Neural crest cell (in vitro differentiated cells): ENCODE data around the gene EHD4. TPM values are rescaled to one million over a fixed set of nuclear protein-coding genes. Genes with fewer than 3 reads are reported as not detected.

Experiments used
- DNase-seq: peaks from one replicate; pipeline ENCODE4 v3.0.0; 2021; ENCODE audit warnings: low read depth, mixed read lengths, low spot score
- H3K27ac Mint-ChIP-seq: one replicate; pipeline ENCODE4 v1.8.0; 2021; ENCODE audit warnings: mild to moderate bottlenecking, mixed read lengths; ENCODE audit not compliant: unreplicated experiment
- H3K27me3 Mint-ChIP-seq: 2 replicates; pipeline ENCODE4 v1.8.0; 2021; ENCODE audit warnings: low read depth, mild to moderate bottlenecking, mixed read lengths
- H3K36me3 Mint-ChIP-seq: 2 replicates; pipeline ENCODE4 v1.8.0; 2021; ENCODE audit warnings: low read depth, mild to moderate bottlenecking, mixed read lengths
- H3K4me1 Mint-ChIP-seq: 2 replicates; pipeline ENCODE4 v1.8.0; 2021; ENCODE audit warnings: mixed read lengths
- H3K4me3 Mint-ChIP-seq: one replicate; pipeline ENCODE4 v1.8.0; 2021; ENCODE audit warnings: mild to moderate bottlenecking, mixed read lengths
- H3K9me3 Mint-ChIP-seq: 2 replicates; pipeline ENCODE4 v1.8.0; 2021; ENCODE audit warnings: mixed read lengths
- total RNA-seq: library from RNA; stranded (reverse); gene quantifications from 2 replicates; pipeline ENCODE4 v1.2.1, GENCODE V29; 2021
- TF ChIP-seq, protein P1 (sequence below): fragments of 200-600 bp; sonication (generic); conservative IDR thresholded peaks from 2 replicates; pipeline ENCODE4 v1.5.0; 2021; ENCODE audit warnings: antibody characterized with exemption, mild to moderate bottlenecking

The EHD4 gene
- total RNA-seq, 1 donor from 2014 or later = 8.3 TPM

DNA sequence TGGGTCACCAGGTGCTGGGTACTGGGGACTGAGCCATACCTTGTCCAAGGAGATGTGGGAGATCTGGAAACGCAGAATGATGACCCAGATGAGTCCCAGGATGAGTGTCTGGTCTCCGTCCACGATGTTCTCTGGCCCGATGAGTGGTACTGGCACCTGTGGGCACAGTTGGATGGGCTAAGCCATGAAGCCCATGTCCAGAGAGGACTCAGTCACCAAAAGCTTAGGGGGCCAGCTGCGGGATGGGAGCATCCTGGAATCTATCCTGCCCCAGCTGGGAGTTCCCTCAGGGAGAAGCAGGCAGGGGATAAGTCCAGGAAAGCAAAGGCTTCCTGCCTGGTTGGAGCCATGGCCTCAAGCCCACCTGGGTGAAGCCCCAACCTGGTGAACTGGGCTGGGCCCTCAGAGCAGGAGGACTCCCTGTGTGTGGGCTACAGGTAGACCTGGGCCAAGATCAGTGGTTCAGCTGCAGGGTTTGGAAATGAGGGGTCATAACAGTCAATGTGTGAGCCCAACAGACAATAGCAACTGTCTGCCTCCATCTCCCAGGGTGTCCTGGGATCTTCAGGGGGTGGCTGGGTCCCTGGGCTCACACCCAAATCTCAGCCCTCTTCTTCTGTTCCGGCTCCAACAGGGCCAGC is 82.2 kb downstream of the EHD4 start:
- DNase-seq = no peak
- TF ChIP-seq, protein P1, sequence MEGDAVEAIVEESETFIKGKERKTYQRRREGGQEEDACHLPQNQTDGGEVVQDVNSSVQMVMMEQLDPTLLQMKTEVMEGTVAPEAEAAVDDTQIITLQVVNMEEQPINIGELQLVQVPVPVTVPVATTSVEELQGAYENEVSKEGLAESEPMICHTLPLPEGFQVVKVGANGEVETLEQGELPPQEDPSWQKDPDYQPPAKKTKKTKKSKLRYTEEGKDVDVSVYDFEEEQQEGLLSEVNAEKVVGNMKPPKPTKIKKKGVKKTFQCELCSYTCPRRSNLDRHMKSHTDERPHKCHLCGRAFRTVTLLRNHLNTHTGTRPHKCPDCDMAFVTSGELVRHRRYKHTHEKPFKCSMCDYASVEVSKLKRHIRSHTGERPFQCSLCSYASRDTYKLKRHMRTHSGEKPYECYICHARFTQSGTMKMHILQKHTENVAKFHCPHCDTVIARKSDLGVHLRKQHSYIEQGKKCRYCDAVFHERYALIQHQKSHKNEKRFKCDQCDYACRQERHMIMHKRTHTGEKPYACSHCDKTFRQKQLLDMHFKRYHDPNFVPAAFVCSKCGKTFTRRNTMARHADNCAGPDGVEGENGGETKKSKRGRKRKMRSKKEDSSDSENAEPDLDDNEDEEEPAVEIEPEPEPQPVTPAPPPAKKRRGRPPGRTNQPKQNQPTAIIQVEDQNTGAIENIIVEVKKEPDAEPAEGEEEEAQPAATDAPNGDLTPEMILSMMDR = no peak
- Mint-ChIP-seq H3K9me3 (no peaks in the 10 kb centered on the region), H3K27ac (no peak overlapping the region), H3K27me3 (no peaks in the 10 kb centered on the region), H3K4me3 (no peak overlapping the region), H3K36me3 (no peaks in the 10 kb centered on the region), H3K4me1 (no peaks in the 10 kb centered on the region)

DNA sequence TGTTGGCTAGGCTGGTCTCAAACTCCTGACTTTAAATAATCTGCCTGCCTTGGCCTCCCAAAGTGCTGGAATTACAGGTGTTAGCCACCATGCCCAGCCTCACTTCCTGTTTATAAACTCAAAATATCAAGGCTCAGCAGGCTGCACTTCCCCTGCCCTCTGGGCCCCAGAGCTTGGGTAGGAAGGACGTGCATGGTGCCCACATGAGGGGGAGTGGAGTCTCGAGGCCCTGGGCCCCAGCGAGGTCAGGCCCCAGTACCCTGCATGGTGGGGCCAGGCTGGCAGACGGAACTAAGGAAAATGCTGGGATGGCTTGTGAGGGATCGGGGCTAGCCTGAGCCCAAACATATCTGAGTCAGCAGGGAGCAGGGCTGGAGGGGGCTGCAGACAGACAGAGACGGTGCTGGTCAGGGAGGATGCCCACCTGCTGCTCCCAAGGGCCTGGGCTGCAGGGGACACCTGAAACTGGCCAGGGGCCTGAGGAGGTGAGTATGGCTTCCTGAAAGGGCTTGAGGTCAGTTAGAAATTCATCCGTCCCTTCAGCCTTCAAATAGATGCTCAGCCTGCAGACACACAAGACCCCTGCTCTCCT is 83.6 kb downstream of the EHD4 start:
- Mint-ChIP-seq H3K4me1 (peaks cover 3% of the 10 kb centered on the region), H3K27ac (no peak overlapping the region), H3K4me3 (no peak overlapping the region), H3K9me3 (no peaks in the 10 kb centered on the region), H3K36me3 (no peaks in the 10 kb centered on the region), H3K27me3 (peaks cover 8% of the 10 kb centered on the region)
- TF ChIP-seq, protein P1 = no peak
- no peak for DNase-seq

DNA sequence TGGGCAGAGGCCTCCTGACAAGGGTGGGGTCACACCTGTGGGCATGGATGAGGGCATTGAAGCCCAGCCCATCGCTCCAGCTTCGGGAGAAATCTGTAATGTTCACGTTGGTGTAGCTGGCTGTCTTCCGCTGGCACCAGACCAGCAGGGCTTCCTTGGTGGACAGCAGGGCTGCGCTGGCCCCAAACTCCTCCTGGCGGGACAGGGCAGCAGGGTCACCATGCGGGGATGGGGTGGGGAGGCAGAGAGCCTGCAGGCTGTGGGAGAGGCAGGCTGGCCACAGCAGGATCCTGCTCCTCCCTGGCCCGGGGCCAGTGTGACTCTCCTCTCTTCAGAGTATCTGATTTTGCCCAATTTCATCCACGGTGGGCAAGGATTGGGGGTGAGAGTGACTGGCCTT is 84.5 kb downstream of the EHD4 start:
- Mint-ChIP-seq H3K27me3 (peaks cover 13% of the 10 kb centered on the region), H3K4me1 (peaks cover 3% of the 10 kb centered on the region), H3K9me3 (no peaks in the 10 kb centered on the region), H3K27ac (no peak overlapping the region), H3K36me3 (no peaks in the 10 kb centered on the region), H3K4me3 (no peak overlapping the region)
- TF ChIP-seq, protein P1 = no peak
- no peak for DNase-seq

DNA sequence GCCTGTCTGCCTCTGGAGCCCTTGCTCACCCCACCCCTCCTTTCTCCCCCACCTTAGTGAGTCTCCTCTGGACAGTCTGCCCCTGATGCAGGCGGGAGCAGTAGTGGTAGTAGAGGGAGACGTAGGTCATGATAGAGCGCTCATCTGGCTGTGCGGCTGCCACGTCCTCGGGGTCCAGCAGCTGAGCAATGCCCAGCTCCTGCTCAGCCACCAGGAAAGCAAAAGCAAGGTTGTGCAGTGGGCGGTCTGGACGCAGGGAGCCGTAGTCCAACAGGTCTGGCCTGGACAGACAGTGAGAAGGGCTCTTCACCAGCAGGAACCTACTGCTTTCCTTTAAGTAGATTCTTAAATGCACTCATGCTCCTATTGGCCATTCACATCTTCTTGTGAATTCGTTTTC is 85.2 kb downstream of the EHD4 start:
- no peak for DNase-seq
- Mint-ChIP-seq H3K36me3 (no peaks in the 10 kb centered on the region), H3K9me3 (no peaks in the 10 kb centered on the region), H3K27ac (no peak overlapping the region), H3K27me3 (peaks cover 20% of the 10 kb centered on the region), H3K4me1 (peaks cover 3% of the 10 kb centered on the region), H3K4me3 (no peak overlapping the region)
- TF ChIP-seq, protein P1 = no peak

DNA sequence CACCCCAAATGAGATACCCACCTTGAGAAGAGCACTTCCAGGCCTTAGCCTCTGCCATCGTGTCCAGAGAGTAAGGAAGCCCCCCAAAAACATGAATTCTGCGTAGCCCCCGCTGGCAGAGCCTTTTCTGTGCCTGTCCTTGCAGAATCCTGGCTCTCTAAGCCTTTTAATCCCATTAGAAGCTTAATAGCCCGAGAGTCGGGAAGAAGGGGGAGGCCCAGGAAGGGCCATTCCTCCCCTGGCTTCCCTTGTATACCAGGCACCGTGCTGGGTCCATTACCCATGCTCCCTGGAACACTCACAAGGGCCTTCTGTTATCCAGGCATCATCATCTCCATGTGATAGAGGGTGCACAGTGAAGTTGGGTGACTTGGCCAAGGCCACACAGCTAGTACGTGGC is 85.6 kb downstream of the EHD4 start:
- peaks cover 20% of the 10 kb centered on the region for H3K27me3 Mint-ChIP-seq
- no peak overlapping the region for H3K27ac Mint-ChIP-seq
- no peaks in the 10 kb centered on the region for H3K9me3 Mint-ChIP-seq
- no peak for DNase-seq
- TF ChIP-seq, protein P1 = no peak
- H3K4me1 Mint-ChIP-seq = peaks cover 3% of the 10 kb centered on the region
- no peaks in the 10 kb centered on the region for H3K36me3 Mint-ChIP-seq
- H3K4me3 Mint-ChIP-seq = no peak overlapping the region
